Loucy (cell line): ENCODE data around the gene CD58.

Experiments used
- EZH2phosphoT487 ChIP-seq: fragments of 200-600 bp; IDR thresholded peaks from 2 replicates; pipeline ENCODE4 v1.6.1; 2018; ENCODE audit warnings: antibody characterized with exemption, mild to moderate bottlenecking, moderate library complexity, borderline replicate concordance
- TF ChIP-seq, protein P1 (sequence below): fragments of 200-600 bp; sonication (generic); conservative IDR thresholded peaks from 2 replicates; pipeline ENCODE4 v1.5.1; 2014; ENCODE audit warnings: mild to moderate bottlenecking, antibody characterized with exemption, low read length

DNA sequence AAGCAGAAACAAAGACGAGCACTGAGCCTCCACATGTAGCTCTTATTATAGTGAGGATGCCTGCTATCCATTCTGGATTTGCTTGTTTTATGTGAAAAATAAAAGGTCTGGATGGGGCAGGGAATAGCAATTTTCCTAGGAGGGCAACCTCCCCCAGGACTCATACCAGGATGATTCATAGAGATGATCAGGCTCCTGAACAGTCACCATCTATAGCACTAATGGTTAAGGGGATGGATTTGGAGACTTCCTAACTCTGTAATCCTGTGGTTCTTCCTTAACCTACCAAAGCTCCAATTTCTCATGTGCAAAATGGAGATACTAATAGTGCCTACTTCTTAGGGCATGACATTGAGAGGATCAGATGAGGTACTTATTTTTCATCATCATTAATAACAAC lies 34.5 kb upstream of the CD58 start:
- TF ChIP-seq, protein P1, sequence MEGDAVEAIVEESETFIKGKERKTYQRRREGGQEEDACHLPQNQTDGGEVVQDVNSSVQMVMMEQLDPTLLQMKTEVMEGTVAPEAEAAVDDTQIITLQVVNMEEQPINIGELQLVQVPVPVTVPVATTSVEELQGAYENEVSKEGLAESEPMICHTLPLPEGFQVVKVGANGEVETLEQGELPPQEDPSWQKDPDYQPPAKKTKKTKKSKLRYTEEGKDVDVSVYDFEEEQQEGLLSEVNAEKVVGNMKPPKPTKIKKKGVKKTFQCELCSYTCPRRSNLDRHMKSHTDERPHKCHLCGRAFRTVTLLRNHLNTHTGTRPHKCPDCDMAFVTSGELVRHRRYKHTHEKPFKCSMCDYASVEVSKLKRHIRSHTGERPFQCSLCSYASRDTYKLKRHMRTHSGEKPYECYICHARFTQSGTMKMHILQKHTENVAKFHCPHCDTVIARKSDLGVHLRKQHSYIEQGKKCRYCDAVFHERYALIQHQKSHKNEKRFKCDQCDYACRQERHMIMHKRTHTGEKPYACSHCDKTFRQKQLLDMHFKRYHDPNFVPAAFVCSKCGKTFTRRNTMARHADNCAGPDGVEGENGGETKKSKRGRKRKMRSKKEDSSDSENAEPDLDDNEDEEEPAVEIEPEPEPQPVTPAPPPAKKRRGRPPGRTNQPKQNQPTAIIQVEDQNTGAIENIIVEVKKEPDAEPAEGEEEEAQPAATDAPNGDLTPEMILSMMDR: no peak
- no peak for TF ChIP-seq EZH2phosphoT487
